Gastrocnemius medialis (tissue), 4 donors: ENCODE results near the gene SLC38A9.

Source experiments
- CTCF ChIP-seq, 5 experiments: fragments of 450-650 bp in 3 of 5; fragments of 200-600 bp in 2 of 5; sonication (generic) in 2 of 5; IDR thresholded peaks in 4 of 5; conservative IDR thresholded peaks in 1 of 5; 1 replicate in 4 of 5; 2 replicates in 1 of 5; pipeline ENCODE4 v1.5.1; 2016 to 2019; ENCODE audit warnings: antibody characterized with exemption in 5 of 5, mild to moderate bottlenecking in 3 of 5, moderate library complexity in 3 of 5
- POLR2A ChIP-seq, 2 donors: fragments of 450-650 bp; IDR thresholded peaks; one replicate each; pipeline ENCODE4 v1.6.1; 2017; ENCODE audit warnings: antibody characterized with exemption in 2 of 2, mild to moderate bottlenecking in 2 of 2, moderate library complexity in 2 of 2

GRCh38 chr5:55625913-55626312 is 86.2 kb downstream of the SLC38A9 start:
- TF ChIP-seq POLR2A (IDR thresholded peaks at IDR 0.05) (no peak), CTCF (IDR thresholded peaks at IDR 0.05 in 4 of 5, conservative IDR thresholded peaks at IDR 0.05 in 1 of 5) (no peak)
